Brain microvascular endothelial cell (primary cell): ENCODE results near the gene UGT2B10.

Experiments
- DNase-seq: peaks from one replicate; pipeline ENCODE4 v3.0.0-alpha.2; 2020
- H3K27ac ChIP-seq: fragments of 250-450 bp; sonication (Bioruptor Pico); 2 replicates; pipeline ENCODE4 v1.5.1; 2020; ENCODE audit warnings: mild to moderate bottlenecking, moderate library complexity
- H3K27me3 ChIP-seq: fragments of 250-450 bp; sonication (Bioruptor Pico); replicated peaks from 2 replicates; pipeline ENCODE4 v1.5.1; 2020; ENCODE audit warnings: mild to moderate bottlenecking
- H3K36me3 ChIP-seq: fragments of 250-450 bp; sonication (Bioruptor Pico); replicated peaks from 2 replicates; pipeline ENCODE4 v1.5.1; 2020; ENCODE audit warnings: mild to moderate bottlenecking
- H3K4me3 ChIP-seq: 2 replicates; pipeline ENCODE4 v1.5.1; 2011; ENCODE audit warnings: low read depth, mild to moderate bottlenecking, control low read depth, low read length, moderate library complexity
- CTCF ChIP-seq: IDR thresholded peaks from 2 replicates; pipeline ENCODE4 v1.5.1; 2011; ENCODE audit warnings: low read depth, mild to moderate bottlenecking, moderate library complexity, low read length, control low read depth, inconsistent platforms; ENCODE audit errors: missing control alignments
- in situ Hi-C: cut with HindIII; loops from 2 replicates; pipeline ENCODE4 v1.10.0; 2017; ENCODE audit warnings: low sequenced_read_pairs, low pct_ligation_motif_present

UGT2B10 gene

GRCh38 chr4:68865760-68866159, 50.0 kb downstream of the UGT2B10 start:
- no peak overlapping the region for H3K27ac ChIP-seq

GRCh38 chr4:68869274-68869773, 53.5 kb downstream of the UGT2B10 start:
- in situ Hi-C loops: no loop called here
- no peak for DNase-seq
- Histone ChIP-seq H3K4me3 (no peak overlapping the region), H3K27ac (no peak overlapping the region), H3K27me3 (no peaks in the 10 kb centered on the region), H3K36me3 (no peaks in the 10 kb centered on the region)
- TF ChIP-seq CTCF: no peak

More at GRCh38 chr4:68865760-68866159, 50.0 kb downstream of the UGT2B10 start:
- H3K27me3 ChIP-seq: no peaks in the 10 kb centered on the region
- DNase-seq: no peak
- H3K4me3 ChIP-seq: no peak overlapping the region
- no peaks in the 10 kb centered on the region for H3K36me3 ChIP-seq
- TF ChIP-seq CTCF: no peak
- in situ Hi-C loops: no loop called here

- no peak for TF ChIP-seq CTCF
- Histone ChIP-seq H3K36me3 (no peaks in the 10 kb centered on the region), H3K27ac (no peak overlapping the region), H3K4me3 (no peak overlapping the region), H3K27me3 (no peaks in the 10 kb centered on the region)
- DNase-seq: no peak
- in situ Hi-C loops: no loop called here
Measured at GRCh38 chr4:68871809-68872642, 56.2 kb downstream of the UGT2B10 start.

- in situ Hi-C loops: no loop called here
- no peak overlapping the region for H3K27ac ChIP-seq
- no peaks in the 10 kb centered on the region for H3K36me3 ChIP-seq
- H3K4me3 ChIP-seq: no peak overlapping the region
- no peak for DNase-seq
- H3K27me3 ChIP-seq: no peaks in the 10 kb centered on the region
- TF ChIP-seq CTCF: no peak
Measured at GRCh38 chr4:68872643-68873502, 57.1 kb downstream of the UGT2B10 start.

- no peak overlapping the region for H3K27ac ChIP-seq
- H3K27me3 ChIP-seq: no peaks in the 10 kb centered on the region
- DNase-seq: no peak
- no peaks in the 10 kb centered on the region for H3K36me3 ChIP-seq
- in situ Hi-C loops: no loop called here
- no peak overlapping the region for H3K4me3 ChIP-seq
- TF ChIP-seq CTCF: no peak
Measured at GRCh38 chr4:68874507-68874906, 58.7 kb downstream of the UGT2B10 start.
